Body of pancreas (tissue), 4 donors: ENCODE data around the gene TNFRSF25. TPM values are rescaled to one million over a fixed set of nuclear protein-coding genes. Genes with fewer than 3 reads are reported as not detected.
"Not testable (repeated sequence)": the region's sequence is repeated elsewhere in the genome, so short reads cannot be mapped to it uniquely, and the experiment has no call there.

Experiments used
- ATAC-seq: fragments of 150-250 bp; one replicate; pipeline ENCODE4 v1.9.1; 2016
- DNase-seq, 4 donors: peaks; one replicate each; pipeline ENCODE4 v3.0.0-alpha.2; 2019
- H3K27ac ChIP-seq, 4 donors: fragments of 200-600 bp; sonication (generic); 1 replicate in 3 of 4; 2 replicates in 1 of 4; pipeline versions ENCODE4 v1.5.1 to v1.6.1; 2016 to 2019; ENCODE audit warnings: mild to moderate bottlenecking in 1 of 4, mixed read lengths in 1 of 4, moderate library complexity in 1 of 4
- H3K27me3 ChIP-seq, 2 donors: fragments of 200-600 bp; sonication (generic); one replicate each; pipeline ENCODE4 v1.6.0; 2016; ENCODE audit warnings: mild to moderate bottlenecking in 1 of 2
- H3K36me3 ChIP-seq, 2 donors: fragments of 200-600 bp; sonication (generic); replicated peaks in 1 of 2; 2 replicates each; pipeline ENCODE4 v1.5.1; 2016; ENCODE audit warnings: low read depth in 2 of 2; ENCODE audit not compliant: insufficient read depth in 1 of 2
- H3K4me1 ChIP-seq: fragments of 200-600 bp; sonication (generic); one replicate; pipeline ENCODE4 v1.6.0; 2016
- H3K4me3 ChIP-seq, 2 donors: fragments of 200-600 bp; sonication (generic); 1 replicate in 1 of 2; 2 replicates in 1 of 2; pipeline ENCODE4 v1.5.1; 2016 to 2019
- H3K9me3 ChIP-seq, 3 donors: fragments of 200-600 bp; sonication (generic); 1 replicate in 2 of 3; 2 replicates in 1 of 3; pipeline ENCODE4 v1.5.1; 2016
- CTCF ChIP-seq, 7 experiments: fragments of 450-650 bp in 4 of 7; fragments of 200-600 bp in 3 of 7; sonication (generic) in 3 of 7; IDR thresholded peaks; one replicate each; pipeline ENCODE4 v1.5.1; 2016 to 2019; ENCODE audit warnings: antibody characterized with exemption in 7 of 7
- POLR2A ChIP-seq, 3 donors: fragments of 450-650 bp; IDR thresholded peaks; one replicate each; pipeline ENCODE4 v1.6.1; 2016; ENCODE audit warnings: antibody characterized with exemption in 3 of 3, mild to moderate bottlenecking in 2 of 3
- WGBS, 2 donors: methylation state at CpG; one replicate each; pipeline ENCODE4 v1.1.5; 2017; 5-methylcytosine and 5-hydroxymethylcytosine counted together
- intact Hi-C: fragments of 100-400 bp; cut with DNase I; formaldehyde crosslinking; loops from one replicate; pipeline ENCODE4 v1.15.1; 2023
- total RNA-seq, 2 donors: library from RNA; depleted of rRNA; stranded (reverse); fragments of >200 nt; gene quantifications; one replicate each; pipeline ENCODE4 v1.1.0, GENCODE V29; 2016

Gene TNFRSF25
- total RNA-seq, 2 donors from 2014 or later, result 4.2 to 23.1 TPM

DNA sequence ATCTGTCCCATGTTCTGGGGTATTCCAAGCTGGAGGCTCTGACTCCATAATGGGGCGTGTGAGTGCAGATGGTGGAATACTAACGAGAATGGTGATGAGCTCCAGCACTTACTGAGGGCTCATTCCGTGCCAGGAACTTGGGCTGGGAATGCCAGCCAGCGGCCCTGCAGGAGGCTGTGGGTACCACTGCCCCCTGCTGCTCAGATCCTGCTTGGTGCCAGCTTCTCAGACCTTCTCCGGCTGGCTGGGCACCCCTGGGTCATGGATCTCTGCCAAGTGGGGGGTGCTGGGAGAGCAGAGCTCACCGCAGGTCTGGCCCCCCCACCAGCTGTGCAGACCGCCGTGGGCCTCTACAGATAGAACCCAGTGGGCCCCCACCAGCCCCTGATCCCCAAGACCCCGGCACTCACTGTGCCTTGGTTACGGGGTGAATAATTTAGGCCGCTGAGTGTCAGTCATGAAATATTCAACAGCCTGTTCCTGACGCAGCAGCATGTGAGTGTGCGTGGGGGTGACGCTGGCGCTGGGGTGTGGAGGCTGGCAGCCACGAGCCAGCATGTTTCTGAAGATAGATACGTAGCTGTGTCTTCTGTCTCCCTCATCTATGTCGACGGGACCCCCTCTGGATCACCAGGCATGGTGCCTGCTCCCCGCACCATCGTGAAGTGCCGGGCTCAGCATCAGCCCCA lies 28.8 kb downstream of the TNFRSF25 start:
- H3K9me3 ChIP-seq, H3K27ac ChIP-seq, H3K4me3 ChIP-seq, H3K4me1 ChIP-seq, intact Hi-C loops, H3K36me3 ChIP-seq, H3K27me3 ChIP-seq, ATAC-seq: not testable (repeated sequence)
- TF ChIP-seq CTCF (IDR thresholded peaks at IDR 0.05), result peak in 3 of 7 experiments; percentile 8 to 22 (median 15)
- peak in 3 of 4 donors; percentile 34 to 65 (median 53) for DNase-seq
- 31 to 33% methylated on average over 12 to 22 of the region's 22 CpGs for WGBS, 2 donors

DNA sequence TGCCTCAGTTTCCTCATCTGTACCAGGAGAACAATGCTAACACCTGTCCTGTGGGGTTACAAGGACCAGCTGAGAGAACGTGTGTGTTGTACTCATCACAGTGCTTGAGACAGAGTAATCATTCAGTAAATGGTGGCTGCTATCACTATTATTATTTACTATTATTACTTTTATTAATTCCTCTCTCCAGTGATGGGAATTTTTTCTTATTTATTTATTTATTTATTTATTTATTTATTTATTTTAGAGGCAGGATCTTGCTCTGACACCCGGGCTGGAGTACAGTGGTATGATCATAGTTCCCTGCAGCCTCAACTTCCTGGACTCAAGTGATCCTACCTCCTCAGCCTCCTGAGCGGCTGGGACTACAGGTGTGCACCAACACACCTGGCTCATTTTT lies 29.7 kb downstream of the TNFRSF25 start:
- intact Hi-C loops, DNase-seq: not testable (repeated sequence)
- 61 to 64% methylated on average over 3 of the region's 3 CpGs for WGBS, 2 donors

GRCh38 chr1:6435547-6435946 lies 30.4 kb downstream of the TNFRSF25 start:
- H3K27me3 ChIP-seq, result peaks cover 0 to 4% of the 10 kb centered on the region in 2 donors
- H3K27ac ChIP-seq, result no peak overlapping the region
- H3K36me3 ChIP-seq, result no peaks in the 10 kb centered on the region
- intact Hi-C loops, result no loop called here
- no peak overlapping the region for H3K4me3 ChIP-seq
- H3K9me3 ChIP-seq, result no peaks in the 10 kb centered on the region
- H3K4me1 ChIP-seq, result peaks cover 4% of the 10 kb centered on the region
- DNase-seq, result no peak
- 55 to 86% methylated on average over 1 to 3 of the region's 3 CpGs for WGBS, 2 donors
- no peak for ATAC-seq
- TF ChIP-seq CTCF (IDR thresholded peaks at IDR 0.05), result no peak
- TF ChIP-seq POLR2A (IDR thresholded peaks at IDR 0.05), result no peak

More for the DNA sequence above, 29.7 kb downstream of the TNFRSF25 start:
- H3K4me3 ChIP-seq, H3K27ac ChIP-seq, H3K9me3 ChIP-seq, H3K4me1 ChIP-seq, ATAC-seq, H3K36me3 ChIP-seq, H3K27me3 ChIP-seq: not testable (repeated sequence)

- H3K4me1 ChIP-seq, result peaks cover 3% of the 10 kb centered on the region
- DNase-seq (no peak), ATAC-seq (no peak)
- peaks cover 0 to 4% of the 10 kb centered on the region in 2 donors for H3K27me3 ChIP-seq
- TF ChIP-seq POLR2A (IDR thresholded peaks at IDR 0.05) (no peak), CTCF (IDR thresholded peaks at IDR 0.05) (no peak)
- no peaks in the 10 kb centered on the region for H3K36me3 ChIP-seq
- no peaks in the 10 kb centered on the region for H3K9me3 ChIP-seq
- no peak overlapping the region for H3K27ac ChIP-seq
- intact Hi-C loops, result no loop called here
- no peak overlapping the region for H3K4me3 ChIP-seq
- 87 to 100% methylated on average over 1 to 15 of the region's 15 CpGs for WGBS, 2 donors
Observed at GRCh38 chr1:6435129-6435528, 30.8 kb downstream of the TNFRSF25 start.

DNA sequence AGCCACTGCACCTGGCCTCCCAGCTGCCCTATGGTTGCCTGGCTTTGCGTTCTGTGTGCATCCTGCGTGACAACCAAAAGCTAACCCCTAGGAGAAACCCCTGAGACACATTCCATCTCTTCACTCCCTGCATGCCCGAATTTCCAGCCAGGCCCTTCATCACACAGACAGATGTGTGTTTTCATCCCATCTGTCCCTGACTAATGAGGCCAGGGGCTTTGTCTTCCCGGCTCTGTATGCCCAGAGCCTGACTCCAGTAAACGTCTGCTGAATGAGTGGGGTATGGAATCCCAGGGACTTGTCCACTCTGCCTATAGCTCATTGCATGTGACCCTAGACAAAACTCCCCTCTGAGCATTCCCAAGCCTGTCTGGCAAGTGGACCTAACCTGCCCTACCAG lies 31.8 kb downstream of the TNFRSF25 start:
- WGBS, 2 donors, result 56 to 69% methylated on average over 3 to 5 of the region's 5 CpGs
- intact Hi-C loops, result no loop called here
- H3K4me1 ChIP-seq, result no peaks in the 10 kb centered on the region
- H3K27me3 ChIP-seq, result peaks cover 0 to 4% of the 10 kb centered on the region in 2 donors
- H3K9me3 ChIP-seq, result no peaks in the 10 kb centered on the region
- no peak for ATAC-seq
- DNase-seq, result no peak
- no peak overlapping the region for H3K4me3 ChIP-seq
- H3K27ac ChIP-seq, result no peak overlapping the region
- TF ChIP-seq POLR2A (IDR thresholded peaks at IDR 0.05) (no peak), CTCF (IDR thresholded peaks at IDR 0.05) (no peak)
- H3K36me3 ChIP-seq, result no peaks in the 10 kb centered on the region

GRCh38 chr1:6431645-6432579 lies 34.1 kb downstream of the TNFRSF25 start:
- H3K27me3 ChIP-seq, H3K9me3 ChIP-seq, H3K4me1 ChIP-seq, DNase-seq, ATAC-seq, intact Hi-C loops, H3K4me3 ChIP-seq, H3K27ac ChIP-seq, H3K36me3 ChIP-seq: not testable (repeated sequence)
- 69 to 70% methylated on average over 9 to 12 of the region's 13 CpGs for WGBS, 2 donors

DNA sequence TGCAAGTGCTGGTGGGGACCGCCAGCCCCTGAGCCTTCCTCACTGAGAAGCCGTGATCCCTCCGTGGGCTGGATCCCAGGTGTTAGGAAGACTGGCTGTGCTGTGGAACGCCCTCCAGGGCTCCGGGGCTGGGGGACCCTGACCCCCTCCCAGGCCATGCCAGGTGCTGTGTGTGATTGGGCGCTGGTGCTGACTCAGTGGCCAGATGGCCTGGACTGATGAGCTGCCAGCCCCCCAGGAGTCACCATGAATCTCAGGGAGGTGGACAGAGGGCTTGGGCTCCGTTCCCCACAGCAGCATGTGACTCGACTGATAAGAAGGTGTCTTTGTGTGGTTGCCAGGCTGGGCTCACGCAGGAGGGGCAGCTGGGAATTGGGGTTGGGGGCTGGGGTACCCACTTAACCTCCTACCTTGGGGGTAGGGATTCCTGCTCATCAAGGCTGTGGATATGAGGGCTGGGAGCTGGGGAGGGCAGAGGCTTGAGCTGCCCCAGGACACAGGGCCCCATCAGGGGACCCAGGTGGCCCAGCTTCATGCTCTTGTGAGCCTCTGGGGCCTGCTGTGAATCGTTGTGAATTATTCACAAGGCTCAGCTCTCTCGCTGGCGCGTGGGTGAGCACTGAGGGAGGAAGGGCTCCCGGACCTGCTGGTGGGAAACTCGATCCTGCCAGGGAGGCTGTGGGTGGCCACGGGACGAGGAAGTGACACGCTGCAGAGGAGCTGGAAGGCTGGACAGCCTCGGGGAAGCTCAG lies 36.1 kb downstream of the TNFRSF25 start:
- H3K27ac ChIP-seq, intact Hi-C loops, H3K27me3 ChIP-seq, H3K9me3 ChIP-seq, H3K36me3 ChIP-seq, ATAC-seq, H3K4me3 ChIP-seq, DNase-seq: not testable (repeated sequence)
- H3K4me1 ChIP-seq, result peaks cover 15% of the 10 kb centered on the region
- WGBS, 2 donors, result 4 to 41% methylated on average over 3 to 18 of the region's 19 CpGs
